Activated CD4-positive, alpha-beta T cell treated with anti-CD3 and anti-CD28 coated beads, Interleukin-2, Interleukin-4, amounts not matched to agents 100 ng/mL and 50 ng/mL, durations not matched to agents 16 hours and 8 hours (primary cell): ENCODE results near the gene TEC.
"Not testable (repeated sequence)": the region's sequence is repeated elsewhere in the genome, so short reads cannot be mapped to it uniquely, and the experiment has no call there.

Experiments used
- DNase-seq: peaks from one replicate; pipeline ENCODE4 v3.0.0-alpha.2; 2020; ENCODE audit warnings: low spot score

The TEC gene

DNA sequence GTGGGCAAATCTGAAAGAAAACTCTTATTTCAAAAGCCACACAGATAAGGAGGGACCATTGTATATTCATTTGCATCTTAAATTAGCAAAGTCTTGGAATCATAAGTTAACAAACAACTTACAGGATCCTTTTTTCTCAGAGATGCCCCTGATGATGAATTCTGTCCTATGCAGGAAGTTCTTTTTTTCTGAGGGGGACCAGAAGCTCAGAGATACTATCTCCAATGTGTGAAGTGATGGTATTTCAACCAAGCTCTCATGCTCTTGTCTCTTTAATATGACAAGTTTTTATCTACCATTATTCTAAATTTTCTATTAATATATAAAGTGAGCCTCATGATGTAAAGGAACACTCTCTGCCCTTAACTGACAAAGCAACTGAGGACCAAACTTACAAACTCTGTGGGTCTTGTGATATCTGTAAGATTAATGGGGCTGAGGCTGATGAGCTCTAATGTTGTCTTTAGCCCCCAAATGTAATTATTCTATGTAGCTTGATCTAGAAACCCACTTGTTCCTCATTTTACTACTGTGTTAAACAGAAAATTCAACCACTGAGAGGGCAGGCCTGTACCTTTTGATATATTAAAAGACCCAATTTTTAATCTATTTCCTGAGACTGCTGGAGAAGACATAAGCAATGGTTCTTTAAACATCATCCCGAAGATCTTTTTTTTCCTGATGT is 27.0 kb downstream of the TEC start:
- DNase-seq, result no peak

DNA sequence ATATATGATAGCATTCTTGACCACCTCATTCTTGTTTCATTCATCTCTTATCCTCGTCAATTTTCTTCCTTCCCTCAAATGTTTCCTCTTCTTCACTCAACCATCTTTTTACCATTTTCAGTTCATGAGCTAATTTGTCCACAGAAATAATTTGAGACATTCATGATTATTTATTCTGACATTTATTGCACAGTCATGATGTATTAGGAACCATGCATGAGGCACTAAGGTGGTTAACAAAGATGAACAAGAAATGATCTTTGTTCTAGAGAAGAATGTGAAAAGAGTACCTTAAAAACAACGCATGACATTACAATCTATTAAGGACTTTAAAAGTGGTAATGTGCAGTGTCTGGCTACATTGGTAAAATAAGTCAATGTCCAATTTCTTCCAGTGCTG is 27.9 kb downstream of the TEC start:
- no peak for DNase-seq

DNA sequence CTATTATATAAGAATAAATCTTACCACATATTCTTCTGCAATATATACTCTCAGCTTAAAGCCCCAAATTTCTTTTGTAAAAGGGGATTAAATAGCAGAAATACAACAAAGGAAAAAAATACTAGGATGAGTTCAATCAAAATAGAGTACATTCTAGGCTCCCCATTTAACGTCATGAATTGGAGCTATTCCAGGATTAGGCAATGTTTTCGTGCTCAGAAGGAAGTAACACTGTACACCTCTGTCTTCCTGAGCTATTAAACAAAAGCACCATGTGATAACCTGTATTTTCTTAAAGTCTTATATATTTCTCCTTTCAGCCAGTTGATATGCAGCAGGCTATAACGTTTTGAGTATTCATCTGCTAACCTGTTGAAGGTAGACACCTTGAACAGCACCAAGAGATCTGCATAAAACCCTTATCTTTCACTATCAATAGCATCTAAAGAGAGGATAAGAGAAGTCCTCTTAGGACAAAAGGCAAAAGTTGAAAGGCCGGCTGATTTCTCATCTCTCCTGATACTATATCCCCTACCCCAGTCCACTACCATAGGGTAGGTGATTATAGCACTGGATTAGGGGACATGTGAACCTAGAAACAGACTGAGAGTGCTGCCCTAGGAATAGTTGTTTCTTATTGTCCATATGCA is 31.5 kb downstream of the TEC start:
- no peak for DNase-seq

DNA sequence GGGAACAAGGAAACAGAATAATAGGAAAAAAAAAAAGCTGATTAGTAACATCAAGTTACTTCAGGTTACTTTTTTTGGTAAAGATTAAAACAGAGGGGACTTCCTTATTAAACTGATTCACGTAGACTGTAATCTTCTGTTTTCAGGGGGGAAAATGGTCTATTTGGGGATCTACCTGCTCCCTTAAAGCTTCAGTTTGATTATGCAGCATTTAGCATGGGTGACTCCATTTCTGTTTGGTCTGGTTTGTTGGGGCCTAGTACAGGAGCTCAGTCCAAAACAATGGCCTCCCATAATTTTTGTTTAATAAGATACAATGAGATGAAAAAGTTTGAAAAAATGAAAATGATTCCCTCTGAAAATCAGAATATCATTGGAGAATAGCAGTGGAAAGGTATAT is 34.6 kb downstream of the TEC start:
- DNase-seq, result no peak

DNA sequence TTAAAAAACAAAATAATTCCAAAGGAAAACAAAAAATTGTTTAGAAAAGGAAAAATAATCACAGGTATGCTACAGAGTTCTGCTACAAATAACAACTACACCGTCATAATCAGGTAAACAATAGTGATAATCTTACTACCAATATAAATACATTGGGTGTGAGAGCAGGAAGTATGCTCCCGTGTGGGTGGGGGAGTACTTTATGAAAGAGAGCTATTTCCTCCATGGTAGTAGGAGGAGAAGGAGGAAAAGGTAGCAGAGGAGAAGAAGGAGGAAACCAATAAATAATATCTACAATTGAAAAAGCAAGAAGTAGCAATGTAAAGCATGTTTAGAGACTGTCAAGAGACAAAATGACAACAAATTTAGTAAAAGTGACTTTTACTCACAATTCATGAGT is 35.1 kb downstream of the TEC start:
- DNase-seq, result no peak

DNA sequence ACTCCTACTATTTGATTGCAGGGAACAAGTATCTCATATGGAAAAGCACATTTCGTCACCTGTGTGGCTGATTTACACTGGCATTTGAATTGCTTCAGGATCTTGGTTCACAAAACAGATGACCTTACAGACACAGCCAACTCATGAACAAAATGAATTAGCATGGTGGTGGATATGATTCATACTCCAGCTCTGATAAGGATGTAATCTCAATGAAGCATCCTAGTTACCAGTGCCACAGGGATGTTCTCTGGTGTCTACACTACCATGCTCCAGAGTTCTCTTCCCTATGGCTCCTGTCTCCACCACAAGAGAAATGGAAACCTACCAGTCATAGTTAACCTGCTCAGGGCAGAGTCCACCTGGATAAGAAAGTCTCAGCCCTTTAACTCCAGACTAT is 40.7 kb downstream of the TEC start:
- no peak for DNase-seq

DNA sequence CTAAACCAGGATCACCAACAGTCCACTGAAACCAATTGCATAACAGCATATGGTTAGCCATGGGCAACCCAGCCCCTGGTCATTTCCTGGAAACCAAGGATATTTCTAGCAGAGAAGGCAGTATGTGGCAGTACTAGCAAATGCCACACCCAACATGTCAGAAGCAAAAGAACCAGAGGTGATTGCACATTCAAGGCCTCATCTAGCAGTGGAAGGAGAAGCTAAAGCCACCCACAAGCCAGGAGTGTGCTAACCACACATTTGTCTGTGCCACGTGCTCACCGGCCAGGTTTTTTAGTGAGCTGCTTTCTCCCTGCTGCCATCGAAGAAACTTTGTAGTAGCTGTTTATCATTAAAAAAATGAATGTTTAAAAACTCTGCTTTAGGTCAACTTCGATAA is 42.0 kb downstream of the TEC start:
- no peak for DNase-seq

DNA sequence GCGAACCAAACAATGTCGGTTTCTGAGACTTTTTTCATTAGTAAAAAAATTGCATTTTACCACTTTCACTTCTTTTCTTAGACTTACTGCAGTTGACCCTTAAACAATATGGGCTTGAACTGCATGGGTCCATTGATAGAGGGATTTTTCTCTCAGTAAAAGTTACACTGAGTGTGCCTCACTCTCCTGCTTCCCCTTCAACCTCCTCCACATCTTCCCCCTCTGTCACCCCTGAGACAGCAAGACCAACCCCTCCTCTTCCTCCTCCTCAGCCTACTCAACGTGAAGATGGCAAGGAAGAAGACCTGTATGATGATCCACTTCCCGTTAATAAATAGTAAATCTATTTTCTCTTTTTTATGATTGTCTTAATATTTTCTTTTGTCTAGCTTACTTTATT is 43.4 kb downstream of the TEC start:
- no peak for DNase-seq

DNA sequence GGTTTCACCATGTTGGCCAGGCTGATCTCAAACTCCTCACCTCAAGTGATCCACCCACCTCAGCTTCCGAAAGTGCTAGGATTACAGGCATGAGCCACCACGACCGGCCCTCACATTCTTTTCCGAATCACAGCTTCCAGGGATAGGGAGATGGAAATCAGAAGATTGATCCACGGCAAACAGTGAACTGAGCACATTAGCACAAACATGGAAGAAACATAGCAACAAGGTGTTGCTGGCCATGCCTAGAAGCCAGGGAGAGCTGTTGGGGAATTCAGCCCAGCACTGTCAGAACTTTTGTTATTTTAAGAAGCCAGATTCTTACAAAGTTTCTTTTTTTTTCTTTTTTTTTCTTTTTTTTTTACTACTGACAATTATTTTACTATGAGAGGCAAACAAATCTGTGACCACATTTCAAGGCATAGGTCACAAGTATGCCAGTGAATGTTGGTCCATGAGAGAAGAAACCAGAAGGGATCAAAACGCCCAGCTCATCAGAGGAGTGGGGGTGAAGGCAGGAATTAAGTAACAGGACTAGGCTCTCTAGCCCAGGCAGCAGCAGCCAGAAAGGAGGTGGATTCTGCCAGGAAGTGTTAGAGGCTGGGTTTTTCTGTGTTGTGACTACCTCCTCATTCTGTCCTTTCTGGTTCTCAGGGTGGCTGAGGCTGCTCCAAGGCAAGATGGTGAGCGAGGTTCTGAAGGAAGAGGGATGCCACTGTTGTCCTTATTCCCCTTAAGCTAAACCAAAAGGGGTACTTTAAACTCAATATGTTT is 44.1 kb downstream of the TEC start:
- no peak for DNase-seq

DNA sequence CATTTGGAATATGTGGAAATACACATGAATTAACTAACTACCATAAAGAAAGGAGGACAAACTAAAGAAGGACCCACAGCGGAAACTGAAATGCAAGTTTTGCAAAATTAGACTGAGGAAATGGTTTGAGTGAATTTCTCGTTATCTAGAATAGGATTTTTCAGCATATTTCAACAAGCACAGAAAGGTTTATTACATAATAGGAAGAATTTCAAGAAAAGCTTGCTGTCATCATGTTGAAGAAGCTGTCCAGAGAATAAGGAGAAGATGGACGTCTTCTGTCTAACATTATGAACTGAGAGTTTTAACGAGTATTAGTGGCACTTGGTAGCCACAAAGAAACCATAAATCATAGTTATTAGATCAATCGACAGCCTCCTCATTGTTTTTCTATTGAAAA is 45.0 kb downstream of the TEC start:
- DNase-seq, result no peak

DNA sequence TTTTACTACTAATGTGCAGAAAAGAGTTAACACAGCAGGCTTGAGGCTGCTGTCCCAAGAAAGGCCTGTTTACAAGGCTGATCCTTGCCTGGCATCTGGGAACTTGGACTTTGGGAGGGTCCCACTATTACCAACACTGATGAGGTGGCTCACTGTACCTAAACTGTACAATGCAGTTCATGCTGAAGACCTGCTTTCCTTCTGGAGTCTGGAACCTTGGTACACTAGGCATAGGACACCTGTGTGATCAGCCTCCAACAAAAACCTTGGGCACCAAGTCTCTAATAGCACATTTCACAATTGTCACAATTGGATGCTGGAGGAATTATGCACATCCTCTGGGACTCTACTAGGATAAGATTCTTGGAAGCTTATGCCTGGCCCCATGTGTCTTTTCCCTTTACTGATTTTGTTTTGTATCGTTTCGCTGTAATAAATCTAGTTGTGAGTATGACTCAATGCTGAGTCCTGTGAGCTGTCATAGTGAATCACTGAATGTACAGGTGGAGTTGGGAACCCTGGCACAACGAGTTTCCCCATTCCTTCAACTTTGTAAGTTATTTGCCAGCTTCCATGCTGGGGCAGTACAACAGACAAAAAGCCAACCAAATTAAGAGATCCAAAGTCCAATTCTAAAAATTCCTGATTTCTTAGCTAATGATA is 45.9 kb downstream of the TEC start:
- DNase-seq, result no peak

DNA sequence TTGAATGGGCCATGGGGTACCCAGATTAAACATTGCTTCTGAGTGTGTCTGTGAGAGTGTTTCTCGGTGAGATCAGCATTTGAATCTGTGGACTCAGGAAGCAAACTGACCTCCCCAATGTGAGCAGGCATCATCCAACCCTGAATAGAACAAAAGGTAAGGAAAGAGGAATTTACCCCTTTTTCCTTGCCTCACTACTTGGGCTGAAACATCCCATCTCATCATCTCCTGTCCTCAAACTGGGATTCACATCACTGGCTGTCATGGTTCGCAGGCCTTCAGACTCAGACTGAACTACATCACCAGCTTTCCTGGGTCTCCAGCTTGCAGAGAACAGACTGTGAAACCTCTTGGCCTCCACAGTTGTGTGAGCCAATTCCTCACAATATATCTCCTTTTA is 47.1 kb downstream of the TEC start:
- no peak for DNase-seq

DNA sequence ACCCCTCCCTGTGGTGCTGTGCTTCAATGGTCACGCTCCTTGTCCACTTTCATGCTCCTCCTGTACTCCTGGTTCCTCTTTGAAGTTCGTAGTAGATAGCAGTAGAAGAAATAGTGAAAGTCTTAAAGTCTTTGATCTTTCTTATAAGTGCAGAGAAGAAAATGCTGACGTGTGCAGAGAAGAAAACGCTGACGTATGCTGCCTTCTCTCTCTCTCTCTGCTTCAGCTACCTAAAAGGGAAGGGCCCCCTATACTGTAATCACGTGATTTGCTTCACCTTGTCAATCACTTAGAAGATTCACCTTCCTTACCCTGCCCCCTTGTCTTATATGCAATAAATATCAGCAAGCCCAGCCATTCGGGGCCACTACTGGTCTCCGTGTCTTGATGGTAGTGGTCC is 50.2 kb downstream of the TEC start:
- not testable (repeated sequence) for DNase-seq

DNA sequence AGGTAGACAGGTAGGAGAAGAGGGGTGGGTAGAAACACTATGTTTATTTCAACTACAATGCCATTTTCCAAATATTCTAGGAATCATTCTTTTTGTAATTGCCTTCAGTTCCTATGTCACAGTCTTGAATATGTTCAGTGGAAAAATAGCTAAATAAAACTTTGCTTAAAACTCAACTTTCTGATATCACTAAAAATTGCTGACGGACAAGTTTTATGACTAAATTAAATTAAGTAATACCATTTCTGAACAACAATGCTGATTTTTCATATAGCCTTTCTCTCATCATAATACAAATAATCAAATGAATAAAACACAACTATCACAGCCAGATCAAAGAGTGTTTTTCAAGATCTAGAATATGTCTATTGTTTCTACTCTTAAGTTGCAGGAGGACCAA is 53.1 kb downstream of the TEC start:
- no peak for DNase-seq

DNA sequence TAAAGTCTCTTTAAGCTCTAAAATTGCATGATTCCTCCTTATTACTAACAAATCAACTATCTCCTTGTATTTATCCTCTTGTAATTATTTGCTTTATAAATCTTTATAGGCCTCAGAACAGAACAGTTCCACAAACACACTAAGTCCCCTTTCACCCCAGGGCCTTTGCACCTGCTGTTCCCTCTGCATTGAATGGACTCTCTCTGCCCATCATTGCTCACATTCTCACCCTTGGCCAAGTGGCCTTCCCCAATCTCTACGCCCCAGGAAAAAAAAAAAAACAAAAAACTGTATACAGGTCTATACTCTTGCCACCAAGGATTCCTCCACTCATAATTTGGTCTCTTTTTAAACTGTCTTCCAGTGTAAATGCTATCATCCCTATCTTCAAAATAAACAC is 53.7 kb downstream of the TEC start:
- DNase-seq, result no peak

DNA sequence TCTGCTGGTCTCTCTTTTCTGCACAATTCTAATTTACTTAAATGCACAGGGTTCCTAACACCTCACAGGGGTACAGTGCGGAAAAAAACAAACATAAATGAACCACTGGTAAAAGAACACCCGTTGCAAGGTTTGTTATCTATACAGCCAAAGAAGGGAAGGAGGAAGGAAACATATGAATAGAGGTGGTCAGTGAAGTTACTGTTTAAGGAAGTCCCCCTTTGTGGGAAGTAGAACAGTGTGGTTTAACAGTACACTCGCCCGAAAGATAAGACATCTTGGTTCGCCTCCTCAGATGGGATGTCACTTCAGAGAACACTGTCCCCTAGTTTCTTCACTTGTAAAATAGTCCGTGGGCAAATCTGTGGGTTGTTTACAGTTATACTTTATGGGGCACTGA is 57.5 kb downstream of the TEC start:
- DNase-seq, result peak; percentile 11

DNA sequence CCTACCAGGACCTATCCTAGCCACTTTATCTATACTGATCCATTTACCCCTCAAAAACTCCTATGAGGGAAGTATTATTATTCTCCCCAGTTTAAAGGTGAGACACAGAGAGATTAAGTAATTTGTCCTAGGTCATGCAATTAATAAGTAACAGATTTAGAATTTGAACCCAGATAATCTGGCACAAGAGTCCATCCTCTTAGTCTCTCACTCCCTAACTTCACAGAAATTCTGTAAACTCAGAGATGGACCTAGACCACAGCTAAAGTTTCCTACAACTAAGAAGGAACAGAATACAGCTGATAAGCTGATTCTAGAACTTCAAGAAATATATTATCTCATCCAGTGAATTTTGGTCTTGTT is 58.7 kb downstream of the TEC start:
- no peak for DNase-seq

DNA sequence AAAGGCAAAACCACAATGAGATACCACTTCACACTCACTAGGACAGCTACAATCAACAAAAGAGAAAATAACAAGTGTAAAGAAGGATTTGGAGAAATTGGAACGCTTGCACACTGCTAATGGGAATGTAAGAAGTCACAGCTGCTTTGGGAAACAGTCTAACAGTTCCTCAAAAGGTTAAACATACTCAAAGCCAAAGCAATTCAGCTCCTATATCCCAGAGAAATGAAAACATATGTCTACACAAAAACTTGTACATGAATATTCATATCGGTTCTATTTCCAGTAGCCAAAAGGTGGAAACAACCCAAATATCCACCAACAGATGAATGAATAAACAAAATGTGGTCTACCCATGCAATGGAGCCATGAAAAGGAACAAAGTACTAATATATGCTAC is 64.0 kb downstream of the TEC start:
- DNase-seq, result no peak

DNA sequence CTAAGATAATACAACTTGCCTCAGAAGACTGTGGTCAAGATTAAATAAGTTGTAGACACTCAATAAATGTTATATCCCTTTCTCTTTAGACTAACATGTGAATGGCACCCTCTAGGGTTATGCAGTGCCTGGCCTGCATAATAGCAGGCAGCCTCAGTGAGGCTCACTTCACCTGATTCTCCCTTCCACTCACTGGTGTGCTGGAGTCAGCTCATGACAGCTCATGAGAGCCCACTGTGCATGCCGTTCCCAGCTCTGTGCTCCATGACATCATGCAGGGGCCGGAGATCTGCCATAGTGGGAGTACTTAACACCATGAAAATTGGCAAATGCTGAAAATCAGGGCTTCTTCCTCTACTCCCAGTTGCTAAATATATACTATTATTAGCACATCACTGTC is 64.5 kb downstream of the TEC start:
- no peak for DNase-seq

DNA sequence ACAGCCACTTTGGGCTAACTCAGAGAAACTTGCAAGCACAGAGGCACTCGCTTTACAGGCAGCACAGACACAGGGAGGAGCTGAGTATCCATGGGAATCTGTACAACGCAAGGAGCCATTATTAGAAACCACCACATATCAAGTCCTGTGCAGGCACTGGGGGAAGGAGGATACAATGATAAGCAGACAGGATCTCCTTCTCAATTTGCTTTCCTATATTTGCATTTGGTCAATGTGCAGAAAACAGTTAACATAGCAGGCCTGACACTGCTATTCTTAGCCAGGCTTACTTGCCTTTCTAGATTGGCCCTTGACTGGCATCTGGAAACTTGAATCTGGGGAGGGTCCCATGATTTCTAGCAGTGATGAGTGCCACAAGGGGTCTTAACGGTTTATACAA is 65.8 kb downstream of the TEC start:
- no peak for DNase-seq

DNA sequence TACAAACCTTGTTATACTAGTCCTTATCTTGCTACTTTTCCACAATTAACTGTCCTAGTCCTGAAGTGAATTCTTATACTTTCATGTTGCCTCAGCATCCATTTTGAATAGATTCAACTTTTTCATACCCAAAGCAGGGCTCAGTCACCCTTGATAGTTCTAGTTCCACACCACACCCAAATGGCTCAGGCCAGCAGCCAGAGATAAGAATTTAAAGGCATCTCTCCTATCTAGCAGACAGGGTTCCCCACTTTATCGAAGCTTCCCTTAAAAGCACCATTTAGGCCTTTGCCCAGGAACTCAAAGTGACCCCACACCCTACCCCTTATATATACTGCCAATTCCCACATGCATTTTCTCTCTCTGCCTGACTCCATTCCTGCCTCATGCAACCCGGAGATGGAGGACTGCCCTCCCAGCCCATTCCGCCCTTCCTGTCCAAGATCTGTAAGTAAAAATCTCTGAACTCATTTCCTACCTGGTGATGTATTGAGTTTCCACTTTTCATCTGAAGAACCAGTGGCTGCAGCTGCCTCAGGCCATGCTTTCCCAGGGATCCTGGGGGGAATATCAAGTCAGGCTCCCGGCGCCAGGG is 71.9 kb downstream of the TEC start:
- no peak for DNase-seq

DNA sequence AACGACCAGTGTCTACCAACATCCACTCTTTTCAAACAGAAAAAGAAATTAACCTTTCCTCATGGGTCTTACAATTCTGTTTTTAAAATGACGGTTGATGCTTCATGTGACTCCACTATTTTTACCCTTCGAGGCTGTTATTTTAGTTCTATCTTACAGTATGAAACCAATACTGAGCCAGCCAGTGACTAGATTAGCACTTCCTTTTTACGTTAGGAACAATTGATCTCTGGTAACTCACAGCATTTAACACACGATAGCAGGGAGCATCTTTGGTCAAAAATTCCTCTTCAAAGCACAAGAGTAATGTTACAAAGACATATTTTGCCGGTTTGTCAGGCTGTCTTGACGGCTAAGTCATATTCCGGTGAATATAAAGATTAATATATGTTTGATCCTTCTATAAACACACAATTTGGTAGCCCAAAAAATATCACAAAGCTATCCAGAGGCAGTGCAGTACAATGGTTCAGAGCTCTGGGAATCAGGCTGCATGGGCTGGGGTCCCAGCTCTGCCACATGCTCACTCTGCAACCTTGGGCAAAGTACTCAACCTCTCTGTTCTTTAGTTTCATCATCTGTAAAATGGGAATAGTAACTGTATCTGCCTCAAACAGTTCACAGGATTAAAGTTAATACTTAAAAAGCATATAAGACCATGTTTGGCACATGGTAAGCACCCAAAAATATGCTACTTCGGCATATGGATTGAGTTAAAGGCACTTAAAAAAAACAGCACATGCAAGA is 72.7 kb downstream of the TEC start:
- no peak for DNase-seq
